Liver (tissue), 9 donors: ENCODE measurements around the gene DYSF. TPM values are rescaled to one million over a fixed set of nuclear protein-coding genes. Genes with fewer than 3 reads are reported as not detected.

Source experiments
- DNase-seq: peaks from one replicate; pipeline ENCODE4 v3.0.0-alpha.2; 2017; ENCODE audit warnings: low spot score
- H3K27ac ChIP-seq, 2 donors: one replicate each; pipeline ENCODE4 v1.7.0; 2013; ENCODE audit warnings: inconsistent platforms in 2 of 2, low read length in 2 of 2, control low read depth in 1 of 2, low read depth in 1 of 2, mild to moderate bottlenecking in 1 of 2
- H3K27me3 ChIP-seq, 4 donors: one replicate each; pipeline versions ENCODE4 v1.6.1 to v1.7.0; 2013; ENCODE audit warnings: low read length in 3 of 4, inconsistent platforms in 1 of 4, mild to moderate bottlenecking in 1 of 4, moderate library complexity in 1 of 4; ENCODE audit not compliant: control insufficient read depth in 4 of 4, insufficient read depth in 4 of 4
- H3K36me3 ChIP-seq, 4 donors: one replicate each; pipeline versions ENCODE4 v1.6.1 to v1.7.0; 2013; ENCODE audit warnings: low read length in 3 of 4, mild to moderate bottlenecking in 3 of 4, low read depth in 1 of 4, moderate library complexity in 1 of 4; ENCODE audit not compliant: control insufficient read depth in 4 of 4, insufficient read depth in 3 of 4
- H3K4me1 ChIP-seq, 4 donors: one replicate each; pipeline versions ENCODE4 v1.6.1 to v1.7.0; 2013; ENCODE audit warnings: low read length in 3 of 4, mild to moderate bottlenecking in 3 of 4, moderate library complexity in 1 of 4; ENCODE audit not compliant: control insufficient read depth in 4 of 4, insufficient read depth in 4 of 4
- H3K4me3 ChIP-seq, 3 donors: one replicate each; pipeline versions ENCODE4 v1.6.1 to v1.7.0; 2013; ENCODE audit warnings: low read length in 3 of 3, control low read depth in 1 of 3, low read depth in 1 of 3, mild to moderate bottlenecking in 1 of 3
- H3K9ac ChIP-seq, 2 donors: one replicate each; pipeline ENCODE4 v1.7.0; 2013; ENCODE audit warnings: low read length in 2 of 2, mild to moderate bottlenecking in 2 of 2, moderate library complexity in 2 of 2, control low read depth in 1 of 2, low read depth in 1 of 2
- H3K9me3 ChIP-seq, 4 donors: one replicate each; pipeline versions ENCODE4 v1.6.1 to v1.7.0; 2013; ENCODE audit warnings: low read length in 3 of 4; ENCODE audit not compliant: control insufficient read depth in 4 of 4
- EGR1 ChIP-seq, 2 donors: IDR thresholded peaks; 2 replicates each; pipeline ENCODE4 v1.6.1; 2016 to 2018; ENCODE audit warnings: antibody characterized with exemption in 2 of 2, low read depth in 2 of 2
- FOXA1 ChIP-seq: IDR thresholded peaks from 2 replicates; pipeline ENCODE4 v1.6.1; 2016; ENCODE audit warnings: antibody characterized with exemption
- FOXA2 ChIP-seq: IDR thresholded peaks from 2 replicates; pipeline ENCODE4 v1.6.1; 2016; ENCODE audit warnings: antibody characterized with exemption
- GABPA ChIP-seq, 2 donors: IDR thresholded peaks in 1 of 2; conservative IDR thresholded peaks in 1 of 2; 2 replicates each; pipeline ENCODE4 v1.6.1; 2016; ENCODE audit warnings: antibody characterized with exemption in 2 of 2, mild to moderate bottlenecking in 1 of 2, moderate library complexity in 1 of 2
- HNF4A ChIP-seq, 2 donors: conservative IDR thresholded peaks; 2 replicates each; pipeline ENCODE4 v1.6.1; 2016; ENCODE audit warnings: antibody characterized with exemption in 2 of 2, mild to moderate bottlenecking in 2 of 2
- HNF4G ChIP-seq: IDR thresholded peaks from 2 replicates; pipeline ENCODE4 v1.6.1; 2016; ENCODE audit warnings: antibody characterized with exemption
- JUND ChIP-seq, 2 donors: IDR thresholded peaks; 2 replicates each; pipeline ENCODE4 v1.6.1; 2016; ENCODE audit warnings: antibody characterized with exemption in 2 of 2
- NR2F2 ChIP-seq: IDR thresholded peaks from 2 replicates; pipeline ENCODE4 v1.6.1; 2016; ENCODE audit warnings: antibody characterized with exemption
- RAD21 ChIP-seq, 2 donors: IDR thresholded peaks; 2 replicates each; pipeline ENCODE4 v1.6.1; 2016; ENCODE audit warnings: antibody characterized with exemption in 2 of 2, mild to moderate bottlenecking in 2 of 2
- RXRA ChIP-seq, 2 donors: IDR thresholded peaks; 2 replicates each; pipeline ENCODE4 v1.6.1; 2017 to 2018; ENCODE audit warnings: antibody characterized with exemption in 2 of 2, mild to moderate bottlenecking in 1 of 2
- SP1 ChIP-seq: IDR thresholded peaks from 2 replicates; pipeline ENCODE4 v1.6.1; 2018; ENCODE audit warnings: antibody characterized with exemption, mild to moderate bottlenecking
- TAF1 ChIP-seq: conservative IDR thresholded peaks from 2 replicates; pipeline ENCODE4 v1.6.1; 2016; ENCODE audit warnings: antibody characterized with exemption, mild to moderate bottlenecking
- YY1 ChIP-seq: IDR thresholded peaks from 2 replicates; pipeline ENCODE4 v1.6.1; 2016; ENCODE audit warnings: antibody characterized with exemption, mild to moderate bottlenecking
- WGBS: extraction: QIAGEN DNeasy Blood & Tissue Kit; methylation state at CpG from one replicate; pipeline ENCODE4 v1.1.7; 2013; 5-methylcytosine and 5-hydroxymethylcytosine counted together
- polyA plus RNA-seq, 2 donors: library from polyadenylated mRNA; stranded (reverse) in 1 of 2; unstranded in 1 of 2; fragments of 200-250 nt in 1 of 2; fragments of >200 nt in 1 of 2; fragmentation: Nextera tagmentation in 1 of 2; extraction: Ambion mirVana in 1 of 2; gene quantifications; one replicate each; pipeline versions ENCODE4 v1.2.1 to v1.2.3, GENCODE V29; 2013 to 2015
- total RNA-seq, 2 donors: library from RNA; depleted of rRNA; stranded (reverse); fragments of >200 nt; gene quantifications; one replicate each; pipeline ENCODE4 v1.2.3, GENCODE V29; 2014
- TF ChIP-seq, protein P1 (sequence below): IDR thresholded peaks from 2 replicates; pipeline ENCODE4 v1.6.1; 2016; ENCODE audit warnings: antibody characterized with exemption
- TF ChIP-seq, protein P2 (sequence below): IDR thresholded peaks from 2 replicates; pipeline ENCODE4 v1.6.1; 2016; ENCODE audit warnings: antibody characterized with exemption, mild to moderate bottlenecking
- TF ChIP-seq, protein P3 (sequence below): IDR thresholded peaks from 2 replicates; pipeline ENCODE4 v1.6.1; 2016; ENCODE audit warnings: antibody characterized with exemption
- donor health status: healthy.
- donor health status: healthy.
- donor health status: healthy.
- donor health status: healthy.
- donor health status: healthy.

Gene DYSF
- total and polyA plus RNA-seq, 4 donors: 8.5 to 20.8 (median 13.6) TPM

DNA sequence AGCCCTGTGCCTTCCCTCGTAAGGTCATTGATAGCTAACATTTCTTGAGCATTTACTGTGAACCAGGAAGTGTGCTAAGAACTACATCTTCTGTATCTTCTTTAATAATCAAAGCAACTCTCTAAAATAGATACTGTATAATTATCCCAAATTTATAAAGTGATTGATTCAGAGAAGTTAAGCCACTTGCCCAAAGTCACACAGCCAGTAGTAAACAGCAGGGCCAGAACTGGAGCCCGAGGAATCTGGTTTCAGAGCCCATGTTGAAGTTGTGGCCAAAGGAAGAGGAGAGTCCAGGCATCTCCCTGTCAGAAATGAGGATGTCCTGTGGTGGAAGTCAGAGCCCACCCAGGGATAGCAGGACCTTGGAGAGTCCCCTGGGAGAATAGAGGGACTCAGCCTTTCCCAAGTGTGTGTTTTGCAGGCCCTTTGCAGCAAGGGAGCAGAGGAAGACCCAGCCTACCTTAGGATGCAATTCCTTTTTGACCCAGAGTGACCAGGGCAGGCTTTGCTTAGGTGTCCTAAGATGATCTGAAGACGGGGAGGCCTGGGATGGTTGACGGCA lies 134.2 kb downstream of the DYSF start:
- WGBS: 93% methylated on average over 4 of the region's 4 CpGs
- Histone ChIP-seq H3K27ac (no peak overlapping the region), H3K9me3 (no peaks in the 10 kb centered on the region), H3K9ac (no peak overlapping the region), H3K4me3 (no peak overlapping the region), H3K27me3 (no peaks in the 10 kb centered on the region), H3K36me3 (peaks cover 0 to 28% (median 8%) of the 10 kb centered on the region in 4 donors), H3K4me1 (no peaks in the 10 kb centered on the region)
- DNase-seq: no peak
- TF ChIP-seq JUND (IDR thresholded peaks at IDR 0.05): no peak
- TF ChIP-seq HNF4G: no peak
- TF ChIP-seq FOXA2: no peak
- no peak for TF ChIP-seq YY1
- TF ChIP-seq TAF1: no peak
- TF ChIP-seq RAD21 (IDR thresholded peaks at IDR 0.05): no peak
- TF ChIP-seq, protein P1, sequence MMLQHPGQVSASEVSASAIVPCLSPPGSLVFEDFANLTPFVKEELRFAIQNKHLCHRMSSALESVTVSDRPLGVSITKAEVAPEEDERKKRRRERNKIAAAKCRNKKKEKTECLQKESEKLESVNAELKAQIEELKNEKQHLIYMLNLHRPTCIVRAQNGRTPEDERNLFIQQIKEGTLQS: no peak
- TF ChIP-seq RXRA (IDR thresholded peaks at IDR 0.05): no peak

DNA sequence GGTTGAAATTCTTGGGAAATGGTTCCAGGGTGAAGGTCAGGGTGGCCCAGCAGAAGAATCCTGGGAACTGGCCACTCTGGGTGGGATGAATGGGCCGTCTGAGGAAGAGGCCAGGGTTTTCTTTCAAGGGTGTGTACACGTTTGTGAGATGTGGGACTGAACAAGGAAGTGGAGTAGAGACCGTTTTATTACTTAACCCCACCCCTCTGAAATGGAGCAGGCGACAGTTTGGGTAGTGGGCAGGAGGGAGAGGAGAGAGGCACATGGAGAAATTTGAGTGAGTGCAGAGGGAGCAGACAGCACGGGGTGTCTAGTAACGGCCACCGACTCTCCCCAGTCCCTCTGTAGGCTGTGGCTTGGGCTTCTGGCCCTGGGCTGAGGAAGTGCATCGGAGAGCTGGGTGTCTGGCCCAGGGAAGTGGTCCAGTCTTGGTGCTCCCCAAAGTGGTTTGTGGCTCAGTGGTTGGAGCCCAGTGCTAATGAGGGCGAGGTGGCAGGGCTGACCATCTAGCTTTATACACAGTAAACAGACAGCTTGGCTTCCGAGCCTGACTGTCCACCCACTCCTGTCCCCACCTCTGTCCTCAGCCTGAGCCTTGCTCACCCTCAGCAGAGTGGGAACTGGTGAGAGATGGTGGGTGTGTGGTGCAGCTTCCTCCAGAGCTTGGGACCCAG lies 135.3 kb downstream of the DYSF start:
- H3K4me1 ChIP-seq: no peaks in the 10 kb centered on the region
- H3K9ac ChIP-seq: no peak overlapping the region
- TF ChIP-seq GABPA (IDR thresholded peaks at IDR 0.05 in 1 of 2, conservative IDR thresholded peaks at IDR 0.05 in 1 of 2): no peak
- TF ChIP-seq, protein P2, sequence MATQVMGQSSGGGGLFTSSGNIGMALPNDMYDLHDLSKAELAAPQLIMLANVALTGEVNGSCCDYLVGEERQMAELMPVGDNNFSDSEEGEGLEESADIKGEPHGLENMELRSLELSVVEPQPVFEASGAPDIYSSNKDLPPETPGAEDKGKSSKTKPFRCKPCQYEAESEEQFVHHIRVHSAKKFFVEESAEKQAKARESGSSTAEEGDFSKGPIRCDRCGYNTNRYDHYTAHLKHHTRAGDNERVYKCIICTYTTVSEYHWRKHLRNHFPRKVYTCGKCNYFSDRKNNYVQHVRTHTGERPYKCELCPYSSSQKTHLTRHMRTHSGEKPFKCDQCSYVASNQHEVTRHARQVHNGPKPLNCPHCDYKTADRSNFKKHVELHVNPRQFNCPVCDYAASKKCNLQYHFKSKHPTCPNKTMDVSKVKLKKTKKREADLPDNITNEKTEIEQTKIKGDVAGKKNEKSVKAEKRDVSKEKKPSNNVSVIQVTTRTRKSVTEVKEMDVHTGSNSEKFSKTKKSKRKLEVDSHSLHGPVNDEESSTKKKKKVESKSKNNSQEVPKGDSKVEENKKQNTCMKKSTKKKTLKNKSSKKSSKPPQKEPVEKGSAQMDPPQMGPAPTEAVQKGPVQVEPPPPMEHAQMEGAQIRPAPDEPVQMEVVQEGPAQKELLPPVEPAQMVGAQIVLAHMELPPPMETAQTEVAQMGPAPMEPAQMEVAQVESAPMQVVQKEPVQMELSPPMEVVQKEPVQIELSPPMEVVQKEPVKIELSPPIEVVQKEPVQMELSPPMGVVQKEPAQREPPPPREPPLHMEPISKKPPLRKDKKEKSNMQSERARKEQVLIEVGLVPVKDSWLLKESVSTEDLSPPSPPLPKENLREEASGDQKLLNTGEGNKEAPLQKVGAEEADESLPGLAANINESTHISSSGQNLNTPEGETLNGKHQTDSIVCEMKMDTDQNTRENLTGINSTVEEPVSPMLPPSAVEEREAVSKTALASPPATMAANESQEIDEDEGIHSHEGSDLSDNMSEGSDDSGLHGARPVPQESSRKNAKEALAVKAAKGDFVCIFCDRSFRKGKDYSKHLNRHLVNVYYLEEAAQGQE: no peak
- TF ChIP-seq SP1: no peak
- TF ChIP-seq, protein P3, sequence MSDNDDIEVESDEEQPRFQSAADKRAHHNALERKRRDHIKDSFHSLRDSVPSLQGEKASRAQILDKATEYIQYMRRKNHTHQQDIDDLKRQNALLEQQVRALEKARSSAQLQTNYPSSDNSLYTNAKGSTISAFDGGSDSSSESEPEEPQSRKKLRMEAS: no peak
- H3K4me3 ChIP-seq: no peak overlapping the region
- H3K27ac ChIP-seq: no peak overlapping the region
- H3K27me3 ChIP-seq: no peaks in the 10 kb centered on the region
- peaks cover under 1 to 29% (median 8%) of the 10 kb centered on the region in 4 donors for H3K36me3 ChIP-seq
- no peaks in the 10 kb centered on the region for H3K9me3 ChIP-seq
- no peak for DNase-seq
- 78% methylated on average over 10 of the region's 10 CpGs for WGBS

DNA sequence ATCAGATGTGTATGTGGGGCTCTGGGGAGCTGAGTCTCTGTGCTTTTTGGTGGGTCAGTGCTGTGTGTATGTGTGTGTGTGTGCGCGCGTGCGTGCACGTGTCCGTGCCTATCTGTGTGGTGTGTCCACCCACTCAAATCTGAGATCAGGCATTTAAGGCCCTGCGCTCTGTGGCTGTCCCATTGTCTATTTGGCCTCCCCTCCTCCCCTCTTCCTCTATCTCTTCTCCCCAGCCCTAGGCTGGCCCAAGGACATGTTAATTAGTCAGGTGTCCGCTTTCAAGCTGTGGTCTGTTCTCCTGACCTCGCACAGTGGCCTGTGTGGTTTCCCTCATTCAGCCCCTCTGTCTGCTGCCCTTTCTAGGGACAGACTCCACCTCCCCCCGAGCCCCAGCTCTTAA lies 136.4 kb downstream of the DYSF start:
- no peak overlapping the region for H3K27ac ChIP-seq
- H3K27me3 ChIP-seq: no peaks in the 10 kb centered on the region
- H3K4me3 ChIP-seq: no peak overlapping the region
- no peak for DNase-seq
- H3K9ac ChIP-seq: no peak overlapping the region
- no peaks in the 10 kb centered on the region for H3K9me3 ChIP-seq
- no peaks in the 10 kb centered on the region for H3K4me1 ChIP-seq
- H3K36me3 ChIP-seq: peaks cover 2 to 29% (median 8%) of the 10 kb centered on the region in 4 donors
- 95% methylated on average over 10 of the region's 10 CpGs for WGBS
- no peak for TF ChIP-seq HNF4A (conservative IDR thresholded peaks at IDR 0.05)
- TF ChIP-seq TAF1: no peak
- TF ChIP-seq YY1: no peak
- no peak for TF ChIP-seq EGR1 (IDR thresholded peaks at IDR 0.05; ENCODE audit: low read depth in 2 of 2)
- no peak for TF ChIP-seq NR2F2
- TF ChIP-seq FOXA1: no peak
- TF ChIP-seq, protein P1: no peak
- TF ChIP-seq RXRA (IDR thresholded peaks at IDR 0.05): no peak
- no peak for TF ChIP-seq HNF4G
- TF ChIP-seq SP1: no peak
- TF ChIP-seq, protein P3: no peak
- TF ChIP-seq FOXA2: no peak
- no peak for TF ChIP-seq GABPA (IDR thresholded peaks at IDR 0.05 in 1 of 2, conservative IDR thresholded peaks at IDR 0.05 in 1 of 2)
- TF ChIP-seq, protein P2: no peak
- no peak for TF ChIP-seq JUND (IDR thresholded peaks at IDR 0.05)
